ENCODE measurements around the gene LCN6.

DNA sequence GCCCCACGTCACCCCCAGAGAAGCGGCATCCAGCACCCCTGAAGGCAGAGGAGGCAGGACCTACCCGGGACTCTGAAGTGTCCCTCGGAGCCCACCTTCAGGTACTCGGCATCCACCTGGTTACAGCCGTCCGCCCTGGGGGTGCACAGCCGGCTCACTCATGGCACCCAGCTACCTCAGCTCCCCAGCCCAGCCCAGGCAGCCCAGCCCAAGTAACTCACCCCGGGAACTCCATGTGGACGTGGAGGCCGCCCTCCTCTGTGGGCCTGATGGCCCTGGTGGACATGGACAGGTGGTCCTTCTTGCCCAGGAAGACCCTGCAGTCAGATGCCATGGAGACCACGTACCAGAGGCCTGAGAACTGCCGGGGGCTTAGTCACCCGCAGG is 15.3 kb upstream of the LCN6 start:
- TF ChIP-seq, protein P1, sequence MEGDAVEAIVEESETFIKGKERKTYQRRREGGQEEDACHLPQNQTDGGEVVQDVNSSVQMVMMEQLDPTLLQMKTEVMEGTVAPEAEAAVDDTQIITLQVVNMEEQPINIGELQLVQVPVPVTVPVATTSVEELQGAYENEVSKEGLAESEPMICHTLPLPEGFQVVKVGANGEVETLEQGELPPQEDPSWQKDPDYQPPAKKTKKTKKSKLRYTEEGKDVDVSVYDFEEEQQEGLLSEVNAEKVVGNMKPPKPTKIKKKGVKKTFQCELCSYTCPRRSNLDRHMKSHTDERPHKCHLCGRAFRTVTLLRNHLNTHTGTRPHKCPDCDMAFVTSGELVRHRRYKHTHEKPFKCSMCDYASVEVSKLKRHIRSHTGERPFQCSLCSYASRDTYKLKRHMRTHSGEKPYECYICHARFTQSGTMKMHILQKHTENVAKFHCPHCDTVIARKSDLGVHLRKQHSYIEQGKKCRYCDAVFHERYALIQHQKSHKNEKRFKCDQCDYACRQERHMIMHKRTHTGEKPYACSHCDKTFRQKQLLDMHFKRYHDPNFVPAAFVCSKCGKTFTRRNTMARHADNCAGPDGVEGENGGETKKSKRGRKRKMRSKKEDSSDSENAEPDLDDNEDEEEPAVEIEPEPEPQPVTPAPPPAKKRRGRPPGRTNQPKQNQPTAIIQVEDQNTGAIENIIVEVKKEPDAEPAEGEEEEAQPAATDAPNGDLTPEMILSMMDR (IDR thresholded peaks at IDR 0.05) = no peak
- no peak for TF ChIP-seq POLR2A (IDR thresholded peaks at IDR 0.05)
